Measurements from ENCODE around the gene CRKL. TPM values are rescaled to one million over a fixed set of nuclear protein-coding genes. Genes with fewer than 3 reads are reported as not detected.
"Not testable (repeated sequence)": the region's sequence is repeated elsewhere in the genome, so short reads cannot be mapped to it uniquely, and the experiment has no call there.

The CRKL gene
- total RNA-seq, 1 experiment from 2014 or later: 25.0 TPM

DNA sequence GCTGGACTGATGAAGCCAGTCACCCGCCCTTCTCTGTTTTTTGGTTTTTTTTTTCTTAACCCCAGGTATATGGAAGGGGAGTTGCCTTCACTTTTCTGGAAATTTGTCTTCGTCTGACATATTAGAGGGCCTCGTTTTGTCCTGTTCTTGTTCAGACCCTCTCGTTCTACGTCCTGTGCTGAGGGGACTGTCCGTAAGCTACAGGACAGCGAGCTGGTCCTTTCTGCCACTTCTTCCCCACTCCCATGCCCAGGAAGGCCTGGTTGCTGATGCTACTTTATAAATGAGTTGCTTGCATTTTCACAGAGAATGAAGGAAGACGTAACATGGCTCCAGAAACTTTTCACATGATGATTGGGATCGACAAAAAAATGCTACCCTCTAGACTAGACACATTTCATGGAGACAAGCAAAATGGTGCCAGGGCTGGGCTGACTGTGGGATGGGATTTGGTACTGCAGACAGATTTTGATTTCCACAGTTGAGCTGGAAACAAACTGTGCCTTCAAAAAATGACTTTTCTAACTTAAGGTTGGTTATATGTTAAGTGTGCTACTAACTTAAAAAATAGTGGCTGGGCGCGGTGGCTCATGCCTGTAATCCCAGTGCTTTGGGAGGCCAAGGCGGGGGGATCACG is 27.2 kb upstream of the CRKL start:
- Histone ChIP-seq H3K36me3 (peaks cover 8% of the 10 kb centered on the region), H3K4me3 (no peak overlapping the region), H3K27me3 (no peaks in the 10 kb centered on the region), H3K9me3 (no peaks in the 10 kb centered on the region)
- DNase-seq: no peak

DNA sequence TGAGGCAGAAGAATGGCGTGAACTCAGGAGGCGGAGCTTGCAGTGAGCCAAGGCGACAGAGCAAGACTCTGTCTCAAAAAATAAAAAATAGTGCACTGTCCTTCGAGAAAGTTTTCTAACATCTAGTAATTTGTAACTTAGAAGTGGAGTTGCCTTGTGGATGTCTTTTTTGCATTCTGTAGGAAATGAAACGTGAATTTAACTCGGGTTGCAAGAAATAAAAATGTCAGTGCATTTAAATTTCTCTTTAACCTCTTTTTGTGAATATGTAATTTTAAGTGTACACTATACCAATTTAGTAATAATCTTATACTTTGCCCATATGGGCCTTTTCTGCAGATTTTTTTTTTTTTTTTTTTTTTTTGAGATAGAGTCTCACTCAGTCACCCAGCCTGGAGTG is 26.2 kb upstream of the CRKL start:
- Histone ChIP-seq H3K36me3 (peaks cover 8% of the 10 kb centered on the region), H3K9me3 (no peaks in the 10 kb centered on the region), H3K27me3 (no peaks in the 10 kb centered on the region), H3K4me3 (no peak overlapping the region)
- DNase-seq: no peak

DNA sequence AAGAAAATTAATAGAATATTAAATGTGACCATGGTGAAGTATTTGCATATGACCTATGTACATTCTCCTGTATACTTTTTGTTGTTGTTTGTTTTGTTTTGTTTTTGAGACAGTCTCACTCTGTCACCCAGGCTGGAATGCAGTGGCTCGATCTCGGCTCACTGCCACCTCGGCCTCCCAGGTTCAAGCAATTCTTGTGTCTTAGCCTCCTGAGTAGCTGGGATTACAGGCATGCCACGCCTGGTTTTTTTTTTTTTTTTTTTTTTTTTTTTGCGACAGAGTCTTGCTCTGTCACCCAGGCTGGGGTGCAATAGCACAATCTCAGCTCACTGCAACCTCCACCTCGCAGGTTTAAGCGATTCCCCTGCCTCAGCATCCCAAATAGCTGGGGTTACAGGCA is 19.5 kb upstream of the CRKL start:
- H3K36me3 ChIP-seq, H3K9me3 ChIP-seq, H3K27me3 ChIP-seq, DNase-seq, H3K4me3 ChIP-seq: not testable (repeated sequence)

DNA sequence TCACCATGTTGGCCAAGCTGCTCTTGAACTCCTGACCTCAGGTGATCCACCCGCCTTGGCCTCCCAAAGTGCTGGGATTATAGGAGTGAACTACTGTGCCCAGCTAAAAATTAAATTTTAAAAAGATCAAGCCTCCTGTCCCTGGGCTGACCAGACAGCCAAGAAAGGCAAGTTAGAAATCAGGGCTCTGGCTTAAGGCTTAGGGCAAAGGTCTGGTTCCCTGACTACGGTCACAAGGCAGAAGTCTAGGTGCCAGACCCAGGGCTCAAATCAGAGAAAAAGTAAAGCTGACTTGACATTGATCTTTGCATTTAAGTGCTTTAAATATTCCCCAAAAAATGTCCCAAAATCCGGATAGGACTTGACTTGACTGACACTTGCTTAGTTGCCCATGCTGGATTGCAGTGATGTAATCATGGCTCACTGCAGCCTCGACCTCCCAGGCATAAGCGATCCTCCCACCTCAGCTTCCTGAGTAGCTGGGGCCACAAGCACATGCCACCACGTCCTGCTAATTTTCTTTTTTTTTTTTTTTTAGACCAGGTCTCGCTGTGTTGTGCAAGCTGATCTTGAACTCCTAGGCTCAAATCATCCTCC is 17.3 kb upstream of the CRKL start:
- Histone ChIP-seq H3K4me3 (no peak overlapping the region), H3K9me3 (no peaks in the 10 kb centered on the region), H3K27me3 (no peaks in the 10 kb centered on the region), H3K36me3 (no peaks in the 10 kb centered on the region)
- no peak for DNase-seq

DNA sequence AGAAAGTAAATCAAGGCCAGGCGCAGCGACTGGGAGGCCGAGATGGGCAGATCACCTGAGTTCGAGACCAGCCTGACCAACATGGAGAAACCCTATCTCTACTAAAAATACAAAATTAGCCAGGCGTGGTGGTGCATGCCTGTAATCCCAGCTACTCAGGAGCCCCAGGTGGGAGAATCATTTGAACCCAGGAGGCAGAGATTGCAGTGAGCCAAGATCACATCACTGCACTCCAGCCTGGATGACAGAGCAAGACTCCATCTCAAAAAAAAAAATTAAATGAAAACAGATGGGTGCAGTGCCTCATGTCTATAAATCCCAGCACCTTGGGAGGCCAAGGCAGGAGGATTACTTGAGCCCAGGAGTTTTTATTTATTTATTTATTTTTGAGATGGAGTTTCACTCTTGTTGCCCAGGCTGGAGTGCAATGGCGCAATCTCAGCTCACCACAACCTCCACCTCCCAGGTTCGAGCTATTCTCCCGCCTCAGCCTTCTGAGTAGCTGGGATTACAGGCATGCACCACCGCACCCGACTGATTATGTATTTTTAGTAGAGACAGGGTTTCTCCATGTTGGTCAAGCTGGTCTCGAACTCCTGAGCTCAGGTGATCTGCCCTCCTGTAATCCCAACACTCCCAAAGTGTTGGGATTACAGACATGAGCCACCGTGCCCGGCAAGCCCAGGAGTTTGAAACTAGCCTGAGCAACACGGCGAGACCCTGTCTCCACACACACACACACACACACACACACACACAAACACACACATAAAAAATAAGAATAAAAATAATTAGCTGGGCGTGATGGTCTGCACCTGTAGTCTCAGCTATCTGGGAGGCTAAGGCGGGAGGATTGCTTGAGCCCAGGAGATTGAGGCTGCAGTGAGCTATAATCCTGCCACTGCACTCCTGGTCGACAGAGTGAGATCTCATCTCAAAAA is 15.8 kb upstream of the CRKL start:
- not testable (repeated sequence) for H3K9me3 ChIP-seq, H3K4me3 ChIP-seq, H3K36me3 ChIP-seq, H3K27me3 ChIP-seq, DNase-seq

DNA sequence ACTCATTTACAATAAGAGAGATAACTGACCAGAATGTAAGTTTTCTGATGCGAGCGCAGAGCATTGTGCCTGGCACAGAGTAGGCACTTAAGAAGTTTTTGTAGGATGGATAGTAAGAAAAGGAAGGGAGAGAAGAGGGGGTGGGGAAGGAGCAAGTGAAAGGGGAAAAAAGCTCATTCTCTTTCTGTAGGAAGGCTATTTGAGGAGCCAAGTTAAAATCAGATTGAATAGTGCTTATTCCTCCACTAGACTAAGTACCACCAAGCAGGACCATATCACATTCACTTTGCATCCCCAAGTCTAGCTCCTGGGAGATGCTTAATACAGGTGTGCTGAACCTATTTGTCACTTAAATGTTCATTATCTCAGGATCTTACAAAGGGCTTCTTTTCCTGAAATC is 14.1 kb upstream of the CRKL start:
- Histone ChIP-seq H3K4me3 (no peak overlapping the region), H3K27me3 (no peaks in the 10 kb centered on the region), H3K9me3 (no peaks in the 10 kb centered on the region), H3K36me3 (no peaks in the 10 kb centered on the region)
- DNase-seq: no peak

DNA sequence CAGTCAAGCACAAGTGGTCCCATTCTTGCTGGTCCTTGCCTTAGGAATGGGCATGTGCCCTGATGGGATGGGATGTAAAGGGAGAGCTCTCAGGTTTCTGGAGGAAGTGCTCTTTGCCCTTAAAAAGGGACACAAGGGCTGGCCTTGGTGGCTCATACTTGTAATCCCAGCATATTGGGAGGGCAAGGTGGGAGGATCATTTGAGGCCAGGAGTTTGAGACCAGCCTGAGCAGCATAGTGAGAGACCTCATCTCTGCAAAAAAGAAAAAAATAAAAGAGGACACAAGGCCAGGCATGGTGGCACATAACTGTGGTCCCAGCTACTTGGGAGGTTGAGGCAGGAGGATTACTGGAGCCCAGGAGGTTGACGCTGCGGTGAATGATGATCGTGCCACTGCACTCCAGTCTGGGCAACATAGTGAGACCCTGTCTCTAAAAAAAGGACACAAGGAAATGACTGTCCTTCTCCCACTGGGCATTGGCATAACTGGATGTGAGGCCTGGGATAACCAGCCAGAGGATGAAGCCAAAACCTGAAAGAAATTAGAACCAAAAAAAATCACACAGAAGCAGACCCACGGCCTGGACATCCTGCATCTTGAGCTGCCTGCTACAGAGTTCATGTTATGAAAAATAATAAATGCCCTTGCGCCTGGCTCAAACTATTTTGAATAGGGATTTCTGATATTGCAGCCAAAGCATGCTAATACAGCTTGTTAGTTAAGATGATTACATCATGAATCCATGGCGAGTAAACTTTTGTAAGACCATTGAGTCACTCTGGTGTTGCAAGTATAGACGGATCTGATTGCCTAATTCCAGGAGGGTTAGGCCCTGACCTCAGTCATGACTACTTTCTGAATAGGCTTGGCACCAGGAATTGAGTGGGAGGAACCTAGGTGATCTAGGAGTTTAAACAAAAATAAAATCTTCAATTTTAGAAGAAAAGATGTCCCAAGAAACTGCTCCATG is 12.9 kb upstream of the CRKL start:
- no peaks in the 10 kb centered on the region for H3K27me3 ChIP-seq
- no peaks in the 10 kb centered on the region for H3K9me3 ChIP-seq
- no peak overlapping the region for H3K4me3 ChIP-seq
- no peaks in the 10 kb centered on the region for H3K36me3 ChIP-seq
- peak; percentile 80 for DNase-seq

DNA sequence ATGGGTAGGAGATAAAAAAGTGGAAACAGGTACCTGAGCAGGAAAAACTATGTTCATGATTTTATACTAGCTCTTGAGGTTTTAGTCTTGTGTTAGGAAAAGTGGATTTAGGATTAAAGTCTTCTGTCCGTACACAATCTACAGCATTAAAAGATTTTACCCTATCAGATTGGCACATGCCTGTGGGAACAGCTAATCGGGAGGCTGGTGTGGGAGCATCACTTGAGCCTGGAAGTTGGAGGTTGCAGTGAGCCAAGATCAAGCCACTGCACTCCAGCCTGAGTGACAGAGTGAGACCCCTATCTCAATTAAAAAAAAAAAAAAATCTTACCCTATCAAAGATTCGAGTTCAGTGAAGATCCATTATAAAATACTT is 12.2 kb upstream of the CRKL start:
- no peaks in the 10 kb centered on the region for H3K36me3 ChIP-seq
- H3K9me3 ChIP-seq: no peaks in the 10 kb centered on the region
- peak; percentile 11 for DNase-seq
- no peak overlapping the region for H3K4me3 ChIP-seq
- no peaks in the 10 kb centered on the region for H3K27me3 ChIP-seq

DNA sequence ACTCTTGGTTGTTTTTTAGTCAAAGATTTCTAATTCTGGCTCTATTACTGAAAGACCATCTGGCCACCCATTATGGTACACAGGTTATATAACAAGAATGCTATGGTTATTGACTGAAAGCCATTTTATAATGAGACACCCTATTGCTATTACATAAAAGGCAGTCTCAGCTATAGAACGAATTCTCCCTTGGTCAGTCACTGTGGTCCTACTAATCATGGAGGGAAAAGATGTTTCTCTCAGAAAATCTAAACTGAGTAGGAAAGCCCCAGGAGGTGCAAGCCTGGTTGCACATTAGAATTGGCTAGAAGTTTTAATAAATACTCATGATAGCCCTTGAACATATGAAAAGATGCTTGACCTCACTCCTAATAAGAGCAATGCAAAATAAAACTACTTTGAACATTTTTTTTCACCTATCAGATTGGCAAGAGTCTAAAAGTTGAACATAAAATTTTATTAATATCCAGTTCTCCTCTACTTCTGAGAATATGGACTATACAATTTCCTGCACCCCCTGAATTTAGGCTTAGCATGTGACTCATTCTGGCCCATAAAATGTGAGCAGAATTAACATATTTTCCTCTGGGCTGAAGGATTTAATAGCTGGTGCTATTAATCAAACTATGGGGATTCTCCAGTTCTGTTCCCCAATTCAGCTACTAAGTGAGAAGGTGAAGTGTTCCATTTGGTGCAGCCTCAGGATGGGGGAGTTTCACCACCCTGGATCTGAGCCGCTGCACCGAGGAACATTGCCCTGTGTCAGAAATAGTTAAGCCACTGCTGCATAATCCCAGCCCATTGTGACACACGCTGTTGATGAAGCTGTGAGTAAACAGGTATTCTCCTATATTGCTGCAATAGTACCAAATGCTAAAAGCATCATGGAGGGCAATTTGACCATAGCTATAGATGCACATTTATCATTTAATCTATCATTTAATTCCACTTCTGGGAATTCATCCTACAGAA is 11.5 kb upstream of the CRKL start:
- no peaks in the 10 kb centered on the region for H3K36me3 ChIP-seq
- no peaks in the 10 kb centered on the region for H3K9me3 ChIP-seq
- H3K27me3 ChIP-seq: no peaks in the 10 kb centered on the region
- DNase-seq: no peak
- H3K4me3 ChIP-seq: no peak overlapping the region

DNA sequence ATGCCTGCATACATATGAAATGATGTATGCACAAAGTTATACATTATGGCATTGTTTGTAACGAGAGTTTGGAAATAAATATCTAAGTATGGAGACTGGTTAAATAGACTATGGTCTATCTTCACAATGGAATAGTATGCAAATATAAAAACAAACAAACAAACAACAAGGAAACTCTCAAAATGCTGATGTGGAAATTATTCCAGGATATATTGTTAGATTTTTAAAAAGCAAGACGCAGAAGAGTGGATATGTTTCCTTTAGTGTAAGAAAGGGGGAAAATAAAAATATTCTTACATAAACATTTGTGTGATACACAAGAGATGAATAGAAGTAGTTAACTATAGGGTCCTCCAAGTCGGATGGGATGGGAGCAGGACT is 10.8 kb upstream of the CRKL start:
- Histone ChIP-seq H3K4me3 (no peak overlapping the region), H3K9me3 (no peaks in the 10 kb centered on the region), H3K36me3 (no peaks in the 10 kb centered on the region), H3K27me3 (no peaks in the 10 kb centered on the region)
- no peak for DNase-seq

DNA sequence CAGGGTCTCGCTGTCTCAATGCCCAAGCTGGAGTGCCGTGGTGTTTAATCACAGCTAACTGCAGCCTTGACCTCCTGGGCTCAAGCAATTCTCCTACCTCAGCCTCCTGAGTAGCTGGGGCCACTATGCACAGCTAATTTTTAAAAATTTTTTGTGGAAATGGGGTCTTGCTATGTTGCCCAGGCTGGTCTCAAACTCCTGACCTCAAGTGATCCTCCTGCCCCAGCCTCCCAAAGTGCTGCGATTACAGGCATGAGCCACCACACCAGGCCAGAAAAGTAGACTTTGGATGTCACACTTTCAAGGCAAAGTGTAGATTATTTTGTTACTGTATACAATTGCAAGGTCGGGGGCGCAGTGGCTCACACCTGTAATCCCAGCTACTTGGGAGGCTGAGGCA is 8.5 kb upstream of the CRKL start:
- not testable (repeated sequence) for H3K4me3 ChIP-seq, H3K36me3 ChIP-seq, H3K9me3 ChIP-seq, H3K27me3 ChIP-seq, DNase-seq

DNA sequence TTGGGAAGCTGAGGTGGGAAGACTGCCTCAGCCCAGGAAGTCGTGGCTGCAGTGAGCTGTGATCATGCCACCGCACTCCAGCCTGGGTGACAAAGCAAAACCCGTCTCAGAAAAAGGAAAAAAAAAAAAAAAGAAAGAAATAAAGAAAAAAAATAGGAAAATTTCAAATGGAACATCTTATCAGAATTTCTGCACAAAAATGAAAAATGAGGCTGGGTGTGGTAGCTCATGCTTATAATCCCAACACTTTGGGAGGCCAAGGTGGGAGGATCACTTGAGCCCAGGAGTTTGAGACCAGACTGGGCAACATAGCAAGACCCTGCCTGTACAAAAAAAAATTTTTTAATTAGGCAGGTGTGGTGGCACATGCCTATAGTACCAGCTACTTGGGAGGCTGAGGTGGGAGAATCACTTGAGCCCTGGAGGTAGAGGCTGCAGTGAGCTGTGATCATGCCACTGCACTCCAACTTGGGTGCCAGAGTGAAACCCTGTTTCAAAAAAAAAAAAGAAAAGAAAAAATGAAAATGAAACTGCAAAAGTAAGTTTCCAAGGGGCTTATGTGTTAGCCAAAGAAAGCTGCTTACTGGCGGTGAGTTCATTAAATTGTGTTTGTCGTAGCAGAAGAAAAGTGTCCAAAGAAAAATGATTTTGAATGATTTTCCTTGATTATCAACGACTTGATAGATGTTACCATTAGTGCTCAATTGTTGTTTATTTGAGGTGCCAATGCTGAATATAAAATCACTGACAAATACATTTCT is 7.5 kb upstream of the CRKL start:
- H3K9me3 ChIP-seq: no peaks in the 10 kb centered on the region
- DNase-seq: no peak
- no peaks in the 10 kb centered on the region for H3K36me3 ChIP-seq
- no peaks in the 10 kb centered on the region for H3K27me3 ChIP-seq
- no peak overlapping the region for H3K4me3 ChIP-seq

DNA sequence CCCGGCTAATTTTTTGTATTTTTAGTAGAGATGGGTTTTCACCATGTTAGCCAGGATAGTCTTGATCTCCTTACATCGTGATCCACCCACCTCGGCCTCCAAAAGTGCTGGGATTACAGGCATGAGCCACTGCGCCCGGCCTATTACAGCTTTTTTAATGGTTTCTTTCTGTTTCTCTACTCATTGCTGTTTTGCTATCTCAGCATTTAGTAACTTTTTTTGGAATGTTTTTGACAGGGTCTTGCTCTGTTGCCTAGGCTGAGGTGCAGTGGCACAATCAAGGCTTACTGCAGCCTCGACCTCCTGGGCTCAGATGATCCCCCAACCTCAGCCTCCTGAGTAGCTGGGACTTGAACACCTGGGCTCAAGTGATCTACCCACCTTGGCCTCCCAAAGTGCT is 4.7 kb upstream of the CRKL start:
- H3K36me3 ChIP-seq: no peaks in the 10 kb centered on the region
- no peaks in the 10 kb centered on the region for H3K9me3 ChIP-seq
- H3K27me3 ChIP-seq: no peaks in the 10 kb centered on the region
- no peak for DNase-seq
- H3K4me3 ChIP-seq: no peak overlapping the region

DNA sequence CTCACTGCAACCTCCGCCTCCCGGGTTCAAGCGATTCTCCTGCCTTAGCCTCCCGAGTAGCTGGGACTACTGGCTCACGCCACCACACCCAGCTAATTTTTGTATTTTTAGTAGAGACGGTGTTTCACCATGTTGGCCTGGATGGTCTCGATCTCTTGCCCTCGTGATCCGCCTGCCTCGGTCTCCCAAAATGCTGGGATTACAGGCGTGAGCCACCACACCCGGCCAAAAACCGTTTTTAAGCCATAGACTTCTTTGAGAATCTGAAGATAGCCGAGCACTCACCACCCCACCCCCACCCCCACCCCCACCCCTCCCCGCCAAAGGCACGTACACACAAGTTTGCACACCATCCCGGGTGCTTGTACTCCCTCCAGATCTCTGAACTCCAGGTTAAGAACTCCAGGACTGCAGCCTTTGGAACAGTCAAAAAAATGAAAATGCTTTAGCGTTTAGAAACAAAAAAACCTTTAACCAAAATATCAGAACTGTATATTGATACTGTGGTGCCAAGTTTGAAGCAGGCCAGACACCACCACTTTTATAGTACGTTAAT is 1.5 kb downstream of the CRKL start:
- Histone ChIP-seq H3K36me3 (peaks cover 11% of the 10 kb centered on the region), H3K4me3 (peak overlapping the region; percentile 94), H3K9me3 (no peaks in the 10 kb centered on the region), H3K27me3 (no peaks in the 10 kb centered on the region)
- no peak for DNase-seq

DNA sequence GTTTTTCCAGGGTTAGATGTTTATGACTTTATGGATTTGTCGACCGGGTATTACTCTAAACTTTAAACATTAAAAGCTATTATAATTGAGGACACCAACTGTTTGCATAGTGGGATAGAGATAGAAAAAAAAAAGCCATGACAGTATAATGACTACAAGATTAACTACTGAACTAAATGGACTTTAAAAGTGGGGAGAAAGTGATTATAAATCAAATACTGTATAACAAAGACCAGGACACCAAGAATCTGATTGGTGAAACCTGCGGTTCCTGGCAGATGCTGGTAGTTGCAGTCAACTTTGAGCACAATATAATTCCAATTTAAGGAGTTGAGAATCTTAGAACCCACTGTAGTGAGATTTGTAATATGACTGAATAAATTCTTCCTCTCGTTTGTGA is 2.5 kb downstream of the CRKL start:
- DNase-seq: no peak
- no peaks in the 10 kb centered on the region for H3K27me3 ChIP-seq
- H3K9me3 ChIP-seq: no peaks in the 10 kb centered on the region
- peak overlapping the region; percentile 94 for H3K4me3 ChIP-seq
- H3K36me3 ChIP-seq: peaks cover 15% of the 10 kb centered on the region

Measured in MG63 (cell line).